ENCODE measurements around the gene CGB1. TPM values are rescaled to one million over a fixed set of nuclear protein-coding genes. Genes with fewer than 3 reads are reported as not detected.
"Not testable (repeated sequence)": the region's sequence is repeated elsewhere in the genome, so short reads cannot be mapped to it uniquely, and the experiment has no call there.

CGB1 gene
- polyA plus RNA-seq, 2 of the 4 experiments (the other 2 are of a cell fraction): 0.13 TPM; not detected in 1

GRCh38 chr19:49074869-49075268 lies 38.2 kb upstream of the CGB1 start:
- H3K4me3 ChIP-seq, H3K27ac ChIP-seq, H3K9me3 ChIP-seq, FAIRE-seq, H3K4me2 ChIP-seq: not testable (repeated sequence)
- DNase-seq (ENCODE audit: low read depth in 1 of 2, low spot score in 1 of 2): peak in 1 of 2 experiments; percentile 79
- 14% methylated on average over 9 of the region's 9 CpGs for WGBS (ENCODE audit: missing lambda C conversion rate)
- TF ChIP-seq RAD21 (conservative IDR thresholded peaks at IDR 0.05 in 1 of 2, IDR thresholded peaks at IDR 0.05 in 1 of 2): peak; percentile 67 to 80
- peak; percentile 73 for TF ChIP-seq SMC3 (IDR thresholded peaks at IDR 0.05)
- peak; percentile 70 for TF ChIP-seq CTCF (IDR thresholded peaks at IDR 0.05)
- ChIA-PET CTCF (interaction anchor here (0.7 to 8.8 kb wide), 38 partner anchors 8 to 359 kb away, joined by 3 to 121 read pairs (median 6); partner anchors contain the start of genes CGB7, GYS1, LIN7B and RUVBL2), POLR2A (interaction anchor here (0.7 to 1.5 kb wide), 2 partner anchors 75 to 124 kb away, joined by 3 to 4 read pairs; no protein-coding TSS in a partner anchor)
- peaks cover 16% of the 10 kb centered on the region for H3K4me1 ChIP-seq
- ATAC-seq: peak in 1 of 2 experiments; percentile 18; a peak in 2 of 6 replicates

GRCh38 chr19:49073514-49074378 lies 37.1 kb upstream of the CGB1 start:
- FAIRE-seq: no peak
- TF ChIP-seq CTCF (IDR thresholded peaks at IDR 0.05): peak; percentile 62
- no peak for TF ChIP-seq RNF2 (IDR thresholded peaks at IDR 0.05; ENCODE audit: borderline replicate concordance, low read depth)
- TF ChIP-seq MAX (IDR thresholded peaks at IDR 0.05): no peak
- peak; percentile 40 to 66; a peak in 4 of 5 replicates for TF ChIP-seq RAD21 (conservative IDR thresholded peaks at IDR 0.05 in 1 of 2, IDR thresholded peaks at IDR 0.05 in 1 of 2)
- peak; percentile 60 for TF ChIP-seq SMC3 (IDR thresholded peaks at IDR 0.05)
- no peak for TF ChIP-seq FOXS1 (CRISPR knock-in tag; IDR thresholded peaks at IDR 0.05)
- peak; percentile 65 to 73 for DNase-seq (ENCODE audit: low read depth in 1 of 2, low spot score in 1 of 2)
- Histone ChIP-seq H3K4me1 (peaks cover 16% of the 10 kb centered on the region), H3K9me3 (no peaks in the 10 kb centered on the region), H3K27ac (0 out of 6 replicates have a peak overlapping the region, but pooled peaks of 1 of the 2 experiments have one; percentile 9), H3K4me3 (peak overlapping the region; percentile 6; the same call in 1 of the 3 replicates), H3K4me2 (peak overlapping the region; percentile 82)
- CTCF ChIA-PET: interaction anchor here (0.5 to 8.8 kb wide), 47 partner anchors 9 to 906 kb away, joined by 3 to 121 read pairs (median 5); partner anchors contain the start of genes CGB7, GYS1, NTF4 and PPP1R15A
- peak; percentile 77 to 86 for ATAC-seq
- POLR2A ChIA-PET: interaction anchor here (0.7 to 1.5 kb wide), 2 partner anchors 74 to 125 kb away, joined by 3 to 4 read pairs; no protein-coding TSS in a partner anchor
- WGBS (ENCODE audit: missing lambda C conversion rate): 43% methylated on average over 23 of the region's 23 CpGs

GRCh38 chr19:49071860-49072547 lies 35.3 kb upstream of the CGB1 start:
- no peak for TF ChIP-seq PHF8 (IDR thresholded peaks at IDR 0.05; ENCODE audit: borderline replicate concordance, low read depth)
- TF ChIP-seq CTCF (IDR thresholded peaks at IDR 0.05): no peak
- TF ChIP-seq CEBPB (IDR thresholded peaks at IDR 0.05): no peak
- no peak for TF ChIP-seq HOXA7 (CRISPR knock-in tag; IDR thresholded peaks at IDR 0.05)
- Histone ChIP-seq H3K9me3 (no peaks in the 10 kb centered on the region), H3K27ac (no peak overlapping the region), H3K4me2 (peak overlapping the region; percentile 82; the same call in 2 of the 3 replicates), H3K4me3 (no peak overlapping the region; the same call in 1 of the 3 replicates), H3K4me1 (peaks cover 16% of the 10 kb centered on the region)
- WGBS (ENCODE audit: missing lambda C conversion rate): 78% methylated on average over 80 of the region's 93 CpGs
- ChIA-PET CTCF (interaction anchor here (0.6 to 8.8 kb wide), 8 partner anchors 14 to 154 kb away, joined by 3 to 121 read pairs (median 14); partner anchors contain the start of genes CGB7 and RUVBL2), POLR2A (no interaction called here)
- ATAC-seq (no peak), DNase-seq (ENCODE audit: low read depth in 1 of 2, low spot score in 1 of 2) (no peak), FAIRE-seq (no peak)
